Gastroesophageal sphincter (tissue), 4 donors: ENCODE measurements around the gene MCC. TPM values are rescaled to one million over a fixed set of nuclear protein-coding genes. Genes with fewer than 3 reads are reported as not detected.

Experiments
- ATAC-seq: fragments of 150-250 bp; one replicate; pipeline ENCODE4 v1.9.1; 2016; ENCODE audit warnings: mild to moderate bottlenecking, moderate library complexity
- H3K27ac ChIP-seq, 4 donors: fragments of 200-600 bp; sonication (generic) in 3 of 4; 1 replicate in 3 of 4; 2 replicates in 1 of 4; pipeline ENCODE4 v1.5.1; 2016 to 2019
- H3K27me3 ChIP-seq: fragments of 200-600 bp; sonication (generic); one replicate; pipeline ENCODE4 v1.5.1; 2019
- H3K36me3 ChIP-seq, 2 donors: fragments of 200-600 bp; sonication (generic); one replicate each; pipeline ENCODE4 v1.5.1; 2019; ENCODE audit warnings: control low read depth in 1 of 2
- H3K4me1 ChIP-seq, 3 donors: fragments of 200-600 bp; sonication (generic); 1 replicate in 2 of 3; 2 replicates in 1 of 3; pipeline ENCODE4 v1.5.1; 2016 to 2019; ENCODE audit warnings: control low read depth in 2 of 3
- H3K4me3 ChIP-seq, 2 donors: fragments of 200-600 bp; sonication (generic); one replicate each; pipeline ENCODE4 v1.5.1; 2019; ENCODE audit warnings: mild to moderate bottlenecking in 1 of 2, moderate library complexity in 1 of 2
- H3K9me3 ChIP-seq, 3 donors: fragments of 200-600 bp; sonication (generic); one replicate each; pipeline ENCODE4 v1.5.1; 2017 to 2019; ENCODE audit warnings: control low read depth in 2 of 3
- EP300 ChIP-seq: sonication (generic); formaldehyde crosslinking; IDR thresholded peaks from one replicate; pipeline ENCODE4 v1.6.1; 2017; ENCODE audit warnings: antibody characterized with exemption, mild to moderate bottlenecking
- POLR2A ChIP-seq, 2 donors: fragments of 450-650 bp; IDR thresholded peaks; one replicate each; pipeline ENCODE4 v1.6.1; 2017; ENCODE audit warnings: antibody characterized with exemption in 2 of 2, mild to moderate bottlenecking in 2 of 2, moderate library complexity in 1 of 2
- POLR2AphosphoS5 ChIP-seq: sonication (generic); formaldehyde crosslinking; IDR thresholded peaks from one replicate; pipeline ENCODE4 v1.6.1; 2017; ENCODE audit warnings: antibody characterized with exemption
- WGBS, 2 donors: methylation state at CpG; one replicate each; pipeline ENCODE4 v1.1.5; 2018; ENCODE audit warnings: low coverage in 1 of 2; 5-methylcytosine and 5-hydroxymethylcytosine counted together
- small RNA-seq, 4 donors: library from RNA; depleted of rRNA; stranded (forward); fragments of <200 nt; gene quantifications; one replicate each; pipeline ENCODE3, GENCODE V24; 2016
- total RNA-seq, 4 donors: library from RNA; depleted of rRNA; stranded (reverse); fragments of >200 nt; gene quantifications; one replicate each; pipeline ENCODE4 v1.1.0, GENCODE V29; 2016
- TF ChIP-seq, protein P1 (sequence below), 4 experiments: fragments of 200-600 bp in 2 of 4; fragments of 450-650 bp in 2 of 4; sonication (generic) in 1 of 4; IDR thresholded peaks; one replicate each; pipeline ENCODE4 v1.5.1; 2017 to 2019; ENCODE audit warnings: antibody characterized with exemption in 4 of 4, mild to moderate bottlenecking in 2 of 4, moderate library complexity in 2 of 4

MCC gene
- total RNA-seq, 4 donors from 2014 or later: 20.5 to 28.7 (median 23.5) TPM

DNA sequence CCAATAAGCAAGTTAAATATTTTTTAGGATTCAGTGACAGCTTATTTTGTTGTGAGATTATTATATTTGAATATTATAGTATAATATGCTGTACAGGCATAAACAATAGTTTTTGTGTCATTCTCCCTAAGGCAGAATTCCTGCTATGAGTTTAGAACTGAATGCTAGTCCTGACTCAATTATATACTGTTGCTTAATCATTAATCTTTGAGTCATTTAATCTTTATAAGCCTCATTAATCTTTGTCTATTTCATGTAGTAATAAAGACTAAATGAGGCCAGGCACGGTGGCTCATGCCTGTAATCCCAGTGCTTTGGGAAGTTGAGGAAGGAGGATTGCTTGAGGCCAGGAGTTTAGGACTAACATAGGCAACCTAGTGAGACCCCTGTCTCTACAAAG is 515.2 kb downstream of the MCC start:
- H3K27me3 ChIP-seq: no peaks in the 10 kb centered on the region
- 29 to 100% methylated on average over 1 of the region's 1 CpG for WGBS, 2 donors
- no peak for TF ChIP-seq EP300
- TF ChIP-seq, protein P1, sequence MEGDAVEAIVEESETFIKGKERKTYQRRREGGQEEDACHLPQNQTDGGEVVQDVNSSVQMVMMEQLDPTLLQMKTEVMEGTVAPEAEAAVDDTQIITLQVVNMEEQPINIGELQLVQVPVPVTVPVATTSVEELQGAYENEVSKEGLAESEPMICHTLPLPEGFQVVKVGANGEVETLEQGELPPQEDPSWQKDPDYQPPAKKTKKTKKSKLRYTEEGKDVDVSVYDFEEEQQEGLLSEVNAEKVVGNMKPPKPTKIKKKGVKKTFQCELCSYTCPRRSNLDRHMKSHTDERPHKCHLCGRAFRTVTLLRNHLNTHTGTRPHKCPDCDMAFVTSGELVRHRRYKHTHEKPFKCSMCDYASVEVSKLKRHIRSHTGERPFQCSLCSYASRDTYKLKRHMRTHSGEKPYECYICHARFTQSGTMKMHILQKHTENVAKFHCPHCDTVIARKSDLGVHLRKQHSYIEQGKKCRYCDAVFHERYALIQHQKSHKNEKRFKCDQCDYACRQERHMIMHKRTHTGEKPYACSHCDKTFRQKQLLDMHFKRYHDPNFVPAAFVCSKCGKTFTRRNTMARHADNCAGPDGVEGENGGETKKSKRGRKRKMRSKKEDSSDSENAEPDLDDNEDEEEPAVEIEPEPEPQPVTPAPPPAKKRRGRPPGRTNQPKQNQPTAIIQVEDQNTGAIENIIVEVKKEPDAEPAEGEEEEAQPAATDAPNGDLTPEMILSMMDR (IDR thresholded peaks at IDR 0.05): no peak
- TF ChIP-seq POLR2A (IDR thresholded peaks at IDR 0.05): no peak
- no peak for TF ChIP-seq POLR2AphosphoS5
- no peak overlapping the region for H3K27ac ChIP-seq
- ATAC-seq: no peak
- H3K9me3 ChIP-seq: no peaks in the 10 kb centered on the region
- H3K4me3 ChIP-seq: no peak overlapping the region
- H3K4me1 ChIP-seq: peaks cover 0 to 13% (median 6%) of the 10 kb centered on the region in 3 donors
- H3K36me3 ChIP-seq: no peaks in the 10 kb centered on the region

Small RNAs within 50 kb of the gene (small RNA-seq; reads per million reads assigned to genes)
- 0 reads per million in 4 donors for gene RNU4ATAC13P

Other genes starting within 250 kb of the MCC start
- gene TSSK1B, start 53.5 kb downstream of the MCC start, total RNA-seq: under 1 TPM in 1 of 4 donors, not detected in 3; 0.93 TPM
- gene YTHDC2, start 25.2 kb upstream of the MCC start, total RNA-seq: 10 to 100 TPM; 11.1 to 38.9 (median 21.2) TPM